HepG2 (cell line): ENCODE results near the gene PRKCZ. TPM values are rescaled to one million over a fixed set of nuclear protein-coding genes. Genes with fewer than 3 reads are reported as not detected.

Experiments used
- AHDC1 ChIP-seq: sonication (generic); formaldehyde crosslinking; IDR thresholded peaks from 2 replicates; pipeline ENCODE4 v1.5.1; 2020; ENCODE audit warnings: mild to moderate bottlenecking, missing genetic modification reagents, borderline replicate concordance
- ARID2 ChIP-seq: sonication (generic); formaldehyde crosslinking; IDR thresholded peaks from 2 replicates; pipeline ENCODE4 v1.8.1; 2022; ENCODE audit warnings: mild to moderate bottlenecking, missing genetic modification reagents, borderline replicate concordance
- CEBPZ ChIP-seq: IDR thresholded peaks from 2 replicates; pipeline ENCODE4 v1.6.1; 2012; ENCODE audit warnings: low read length, improper control_type of control experiment
- CHCHD3 ChIP-seq: sonication (generic); formaldehyde crosslinking; IDR thresholded peaks from 2 replicates; pipeline ENCODE4 v1.8.0; 2022; ENCODE audit warnings: mild to moderate bottlenecking, missing genetic modification reagents, moderate library complexity
- ESRRA ChIP-seq: sonication (generic); formaldehyde crosslinking; IDR thresholded peaks from 2 replicates; pipeline ENCODE4 v1.5.1; 2020; ENCODE audit warnings: mild to moderate bottlenecking, low read depth, missing genetic modification reagents
- GMEB2 ChIP-seq: IDR thresholded peaks from 2 replicates; pipeline ENCODE4 v1.6.1; 2016; ENCODE audit warnings: missing biosample characterization, missing genetic modification reagents, low read depth
- HDAC2 ChIP-seq: sonication (generic); formaldehyde crosslinking; IDR thresholded peaks from 2 replicates; pipeline ENCODE4 v1.4.0; 2020; ENCODE audit warnings: missing genetic modification reagents
- HOXA7 ChIP-seq: sonication (generic); formaldehyde crosslinking; IDR thresholded peaks from 2 replicates; pipeline ENCODE4 v1.8.1; 2022; ENCODE audit warnings: mild to moderate bottlenecking, missing genetic modification reagents, moderate library complexity
- JUN ChIP-seq: sonication (generic); formaldehyde crosslinking; IDR thresholded peaks from 2 replicates; pipeline ENCODE4 v1.4.0; 2020; ENCODE audit warnings: mild to moderate bottlenecking, missing genetic modification reagents
- KDM5A ChIP-seq: fragments of 200-600 bp; sonication (generic); IDR thresholded peaks from 2 replicates; pipeline ENCODE4 v1.7.0; 2018; ENCODE audit warnings: antibody characterized with exemption, mild to moderate bottlenecking, low read length, borderline replicate concordance
- MXD3 ChIP-seq: IDR thresholded peaks from 2 replicates; pipeline ENCODE4 v1.6.1; 2016; ENCODE audit warnings: mild to moderate bottlenecking, missing biosample characterization, missing genetic modification reagents
- NR2F1 ChIP-seq, 2 experiments: fragments of 450-650 bp in 1 of 2; formaldehyde crosslinking in 1 of 2; IDR thresholded peaks; 2 replicates each; pipeline versions ENCODE4 v1.5.0 to v1.6.1; 2016 to 2020; ENCODE audit warnings: mild to moderate bottlenecking in 1 of 2, missing compliant biosample characterization in 1 of 2, missing genetic modification reagents in 1 of 2, moderate library complexity in 1 of 2
- RARG ChIP-seq: sonication (generic); formaldehyde crosslinking; IDR thresholded peaks from 2 replicates; pipeline ENCODE4 v1.4.0; 2020; ENCODE audit warnings: low read depth, mild to moderate bottlenecking, missing genetic modification reagents
- ZNF121 ChIP-seq: sonication (generic); formaldehyde crosslinking; IDR thresholded peaks from 2 replicates; pipeline ENCODE4 v1.5.0; 2020; ENCODE audit warnings: mild to moderate bottlenecking, missing genetic modification reagents
- ZNF766 ChIP-seq: sonication (generic); formaldehyde crosslinking; IDR thresholded peaks from 2 replicates; pipeline ENCODE4 v1.5.0; 2020; ENCODE audit warnings: missing genetic modification reagents, borderline replicate concordance
- polyA plus RNA-seq, 8 experiments: library from polyadenylated mRNA; depleted of rRNA in 3 of 8; stranded (reverse) in 7 of 8; unstranded in 1 of 8; fragments of >200 nt; fragmentation: Illumina TruSeq in 4 of 8; extraction: Trizol in 4 of 8; gene quantifications; 2 replicates each; pipeline versions ENCODE4 v1.2.1 to v1.2.3, GENCODE V29; 2011 to 2016; ENCODE audit warnings: low read depth in 4 of 8, missing spikeins in 1 of 8, mixed read lengths in 1 of 8; ENCODE audit not compliant: insufficient read depth in 1 of 8
- total RNA-seq, 5 experiments: library from RNA; depleted of rRNA; stranded (reverse); fragments of >200 nt; fragmentation: Illumina TruSeq; extraction: Trizol; gene quantifications; 2 replicates each; pipeline ENCODE4 v1.2.3, GENCODE V29; 2016; ENCODE audit warnings: low read depth in 1 of 5

PRKCZ gene
- total and polyA plus RNA-seq, 2 of the 13 experiments (the other 11 are each of a cell fraction or from before 2014, with no cell fraction given): 34.7 to 85.2 TPM

GRCh38 chr1:2049225-2049717 lies 940 bp upstream of the PRKCZ start (continued):
- TF ChIP-seq AHDC1 (CRISPR knock-in tag) (no peak), HDAC2 (no peak), CHCHD3 (CRISPR knock-in tag) (no peak), CEBPZ (no peak), MXD3 (no peak; the same call in 1 of the 2 replicates), KDM5A (no peak), NR2F1 (CRISPR knock-in tag; IDR thresholded peaks at IDR 0.05) (no peak), RARG (no peak), ESRRA (CRISPR knock-in tag) (no peak), ARID2 (no peak), HOXA7 (no peak), JUN (CRISPR knock-in tag) (no peak), ZNF766 (CRISPR knock-in tag) (no peak), GMEB2 (CRISPR knock-in tag) (no peak), ZNF121 (CRISPR knock-in tag) (no peak)
